Epidermal melanocyte (primary cell): ENCODE results near the gene FAF1.

Experiments used
- DNase-seq: peaks from one replicate; pipeline ENCODE4 v3.0.0; 2011; ENCODE audit warnings: low spot score; ENCODE audit not compliant: insufficient read length

The FAF1 gene

DNA sequence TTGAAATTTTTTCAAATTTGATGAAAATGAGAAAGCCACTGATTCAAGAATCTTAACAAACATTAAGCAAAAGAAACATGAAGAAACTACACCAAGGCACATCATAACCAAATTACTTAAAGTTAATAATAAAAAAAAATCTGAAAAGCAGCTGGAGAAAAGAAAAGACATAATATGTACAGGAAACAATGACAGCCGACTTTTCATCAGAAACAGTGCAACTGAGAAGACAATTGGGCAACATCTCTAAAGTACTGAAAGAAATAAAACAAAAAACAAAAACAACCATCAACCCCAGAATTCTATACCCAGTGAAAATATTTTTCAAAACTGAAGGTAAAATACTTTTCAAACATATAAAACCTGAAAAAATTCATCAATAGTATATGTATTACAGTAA, 463.1 kb downstream of the FAF1 start:
- no peak for DNase-seq

- no peak for DNase-seq
These were observed 466.4 kb downstream of the FAF1 start for GRCh38 chr1:50493710-50494109.

DNA sequence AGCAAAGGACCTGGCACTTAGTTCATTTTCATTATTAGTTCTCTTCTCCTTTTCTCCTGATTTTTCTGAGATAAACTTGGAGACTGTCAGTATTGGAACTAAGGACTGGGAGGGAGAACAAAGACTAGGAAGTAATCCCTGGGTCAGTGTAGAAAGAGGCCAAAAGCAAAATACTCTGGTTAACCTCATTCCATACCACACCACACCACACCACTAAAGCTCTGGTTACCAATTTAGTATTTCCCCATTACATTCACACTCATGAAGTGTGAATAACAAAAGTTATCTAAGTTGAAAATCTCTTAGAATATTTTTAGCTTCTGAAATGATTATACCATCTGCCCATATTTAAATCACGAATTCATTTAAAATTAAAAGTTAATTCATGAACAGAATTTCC, 467.9 kb downstream of the FAF1 start:
- no peak for DNase-seq

DNA sequence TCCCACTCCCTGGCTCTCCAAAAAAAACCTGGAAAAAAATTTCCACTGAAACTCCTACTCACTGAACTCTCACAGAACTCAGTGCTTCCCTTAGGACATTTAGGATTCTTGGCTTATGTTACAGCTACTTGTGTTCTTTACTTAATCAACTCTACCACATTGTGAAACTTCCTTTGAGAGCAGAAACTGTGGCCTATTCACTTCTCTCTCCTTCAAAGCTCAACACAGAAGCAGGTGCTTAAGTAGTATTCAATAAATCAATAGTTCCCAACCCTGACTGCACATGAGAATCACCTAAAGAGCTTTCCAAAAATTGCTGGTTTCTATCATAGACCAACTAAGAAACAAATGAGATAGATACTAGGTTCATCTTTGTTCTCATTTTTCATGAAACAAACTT, 468.9 kb downstream of the FAF1 start:
- no peak for DNase-seq

GRCh38 chr1:50490640-50491039, 469.4 kb downstream of the FAF1 start:
- no peak for DNase-seq

- DNase-seq, result no peak
These were observed 471.2 kb downstream of the FAF1 start for GRCh38 chr1:50488876-50489275.

DNA sequence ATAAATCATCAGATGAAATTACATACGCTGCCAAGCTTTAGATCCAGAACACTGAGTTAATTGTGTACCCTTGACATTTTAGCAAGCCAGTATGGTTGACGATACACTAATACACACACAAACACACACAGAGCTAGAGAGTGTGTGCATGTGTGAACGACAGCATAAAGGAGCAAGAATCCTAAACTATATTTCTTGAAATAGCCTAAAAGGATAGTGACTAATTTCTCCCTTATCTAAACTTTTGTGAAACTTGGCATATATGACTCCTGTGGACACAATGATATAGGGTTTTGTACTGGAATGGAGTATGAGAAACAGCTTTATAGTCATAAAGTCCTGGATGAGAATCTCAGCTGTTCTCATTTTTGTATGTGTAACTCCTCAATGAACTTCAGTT, 471.7 kb downstream of the FAF1 start:
- DNase-seq, result no peak

- DNase-seq, result no peak
These were observed 472.3 kb downstream of the FAF1 start for GRCh38 chr1:50487725-50488124.

DNA sequence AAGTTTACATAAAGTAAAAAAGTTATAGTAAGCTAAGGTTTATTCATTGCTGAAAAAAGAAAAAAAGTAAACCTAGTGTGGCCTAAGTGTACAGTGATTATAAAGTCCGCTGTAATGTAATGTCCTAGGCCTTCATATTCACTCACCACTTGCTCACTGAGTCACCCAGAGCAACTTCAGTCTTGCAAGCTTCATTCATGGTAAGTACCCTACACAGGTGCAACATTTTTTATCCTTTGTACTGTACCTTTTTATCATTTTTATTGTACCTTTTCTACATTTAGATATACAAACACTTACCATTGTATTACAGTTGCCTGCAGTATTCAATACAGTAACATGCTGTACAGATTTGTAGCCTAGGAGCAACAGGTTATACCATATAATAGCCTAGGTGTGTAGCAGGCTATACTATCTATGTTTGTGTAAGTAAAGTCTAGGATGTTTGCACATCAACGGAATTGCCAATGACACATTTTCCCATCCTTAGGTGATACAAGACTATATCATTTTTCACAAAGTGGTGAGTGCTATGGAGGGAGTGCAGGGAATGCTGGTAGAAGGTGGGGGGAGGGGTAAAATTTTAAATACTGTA, 478.8 kb downstream of the FAF1 start:
- no peak for DNase-seq

DNA sequence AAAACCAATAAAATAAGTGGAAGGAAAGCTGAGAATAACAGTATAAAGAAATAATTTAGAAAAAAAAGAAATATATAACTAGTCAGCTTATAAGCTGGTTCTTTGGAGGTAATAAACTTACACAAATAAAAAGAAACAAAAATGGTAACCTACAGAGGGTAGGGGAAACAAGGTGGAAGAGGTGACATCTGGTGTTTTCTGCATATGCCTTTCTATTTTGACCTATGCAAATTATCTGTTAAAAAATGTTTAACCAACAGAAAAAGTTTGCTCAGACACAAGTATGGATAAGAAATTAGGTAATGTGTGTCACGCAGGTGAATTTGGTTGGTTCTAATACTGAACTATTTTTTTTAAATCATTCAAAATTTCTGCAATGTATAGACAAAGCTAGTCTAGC, 483.3 kb downstream of the FAF1 start:
- DNase-seq, result no peak

GRCh38 chr1:50474859-50475809, 484.9 kb downstream of the FAF1 start:
- no peak for DNase-seq

DNA sequence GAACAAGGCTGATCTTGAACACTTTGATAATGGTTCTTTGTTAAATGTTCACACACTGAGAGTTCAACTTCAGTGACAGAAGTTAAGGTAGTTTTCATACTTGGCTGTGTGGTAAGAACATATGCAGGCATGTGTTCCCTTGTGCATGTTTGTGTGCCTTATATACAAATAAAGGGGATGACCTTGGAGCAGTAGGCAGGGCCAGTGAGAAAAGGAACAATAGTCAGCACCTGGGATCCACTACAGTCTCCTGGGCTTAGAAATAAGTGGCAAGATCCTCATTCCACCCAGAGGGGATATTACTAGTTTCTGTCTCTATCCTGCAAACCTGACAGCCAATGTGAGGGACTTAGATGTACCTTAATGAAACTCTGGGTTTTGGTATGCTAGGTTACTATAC, 486.6 kb downstream of the FAF1 start:
- DNase-seq, result no peak

GRCh38 chr1:50471967-50472366, 488.1 kb downstream of the FAF1 start:
- no peak for DNase-seq

DNA sequence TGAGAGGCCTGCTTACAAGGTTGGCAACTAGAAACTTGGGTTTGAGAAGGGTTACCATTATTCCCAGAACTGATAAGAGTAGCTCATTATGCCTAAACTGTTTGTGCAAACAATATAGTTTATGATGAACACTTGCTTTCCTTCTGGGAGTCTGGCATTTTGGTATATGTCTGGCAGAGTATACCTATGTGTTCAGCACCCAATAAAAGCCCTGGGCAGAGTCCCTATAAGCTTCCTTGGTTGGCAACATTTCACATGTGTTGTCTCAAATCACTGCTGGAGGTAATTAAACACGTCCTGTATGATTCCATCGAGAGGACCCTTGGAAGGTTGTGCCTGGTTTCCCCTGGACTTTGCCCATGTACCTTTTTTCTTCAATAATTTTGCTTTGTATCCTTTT, 497.1 kb downstream of the FAF1 start:
- DNase-seq, result no peak

- no peak for DNase-seq
These were observed 501.6 kb downstream of the FAF1 start for GRCh38 chr1:50458507-50458906.

DNA sequence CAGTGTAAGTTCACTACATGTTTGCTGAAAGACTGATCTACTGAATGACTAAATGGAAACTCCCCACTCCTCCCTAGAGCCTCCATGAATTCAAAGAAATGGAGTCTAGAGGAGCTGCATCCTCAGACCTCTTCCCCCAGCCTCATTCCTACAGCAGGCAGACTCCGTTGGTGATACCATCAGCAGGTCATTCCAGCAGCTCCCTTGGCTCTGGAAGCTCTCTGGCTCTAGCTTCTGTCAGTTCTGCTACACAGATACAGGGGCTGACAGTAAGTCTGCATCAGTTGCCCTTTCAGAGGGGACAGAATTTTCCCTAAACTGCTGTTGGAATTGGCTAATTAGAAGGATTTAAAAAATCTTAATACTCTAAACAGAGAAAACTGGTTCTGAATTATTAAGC, 505.2 kb downstream of the FAF1 start:
- DNase-seq, result no peak

DNA sequence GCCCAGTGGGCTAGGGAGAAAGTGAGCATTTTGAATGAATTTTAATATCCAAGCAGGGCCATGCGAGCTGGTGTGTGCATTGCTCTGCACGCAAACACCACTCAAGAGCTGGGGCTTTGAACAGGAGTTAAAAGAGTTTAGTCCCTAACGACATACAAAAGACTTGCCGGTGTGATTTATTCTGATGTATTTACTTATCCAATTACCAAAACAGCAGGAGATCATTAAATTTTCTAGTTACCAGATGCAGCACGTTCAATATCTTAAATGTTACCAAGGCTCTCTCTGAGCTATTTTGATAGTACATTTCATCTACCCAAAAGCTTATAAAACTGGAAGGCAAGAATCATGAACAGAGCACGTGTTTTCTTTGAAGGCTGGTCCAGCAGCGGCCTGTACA, 506.8 kb downstream of the FAF1 start:
- no peak for DNase-seq

- DNase-seq, result no peak
These were observed 507.4 kb downstream of the FAF1 start for GRCh38 chr1:50452700-50453099.

GRCh38 chr1:50450861-50451653, 509.0 kb downstream of the FAF1 start:
- DNase-seq, result no peak

- DNase-seq, result no peak
These were observed 512.1 kb downstream of the FAF1 start for GRCh38 chr1:50447961-50448360.

GRCh38 chr1:50441183-50441582, 518.9 kb downstream of the FAF1 start:
- DNase-seq, result no peak

GRCh38 chr1:50438945-50439344, 521.1 kb downstream of the FAF1 start:
- DNase-seq, result no peak
